HG03432 (cell line): ENCODE measurements around the gene U2AF1L4.
A peak's percentile ranks its signal among the peaks of the same experiment; 100 is the strongest.
"Not testable (repeated sequence)": the region's sequence is repeated elsewhere in the genome, so short reads cannot be mapped to it uniquely, and the experiment has no call there.

Experiments used
- ATAC-seq: cut with Tn5 transposase; IDR thresholded peaks from one replicate; pipeline ENCODE4 v1.9.1; 2021; ENCODE audit warnings: mild to moderate bottlenecking, moderate library complexity; ENCODE audit not compliant: unreplicated experiment

U2AF1L4 gene

GRCh38 chr19:35727956-35728706 is 17.1 kb downstream of the U2AF1L4 start:
- ATAC-seq, result no peak

- ATAC-seq, result no peak
These were observed 17.9 kb downstream of the U2AF1L4 start for GRCh38 chr19:35727053-35727955.

GRCh38 chr19:35725216-35725861 is 19.9 kb downstream of the U2AF1L4 start:
- ATAC-seq, result no peak

- ATAC-seq, result no peak
These were observed 20.7 kb downstream of the U2AF1L4 start for GRCh38 chr19:35724560-35724959.

GRCh38 chr19:35724132-35724531 is 21.1 kb downstream of the U2AF1L4 start:
- ATAC-seq, result not testable (repeated sequence)

- no peak for ATAC-seq
These were observed 21.5 kb downstream of the U2AF1L4 start for GRCh38 chr19:35723671-35724070.

GRCh38 chr19:35722897-35723296 is 22.3 kb downstream of the U2AF1L4 start:
- ATAC-seq, result no peak

GRCh38 chr19:35722461-35722860 is 22.8 kb downstream of the U2AF1L4 start:
- no peak for ATAC-seq

- ATAC-seq, result no peak
These were observed 23.8 kb downstream of the U2AF1L4 start for GRCh38 chr19:35721374-35721773.

- ATAC-seq, result no peak
These were observed 24.6 kb downstream of the U2AF1L4 start for GRCh38 chr19:35720648-35721047.

GRCh38 chr19:35720163-35720524 is 25.1 kb downstream of the U2AF1L4 start:
- ATAC-seq, result no peak

GRCh38 chr19:35719402-35720162 is 25.6 kb downstream of the U2AF1L4 start:
- no peak for ATAC-seq

- ATAC-seq, result peak; percentile 4
These were observed 26.7 kb downstream of the U2AF1L4 start for GRCh38 chr19:35718345-35719041.

GRCh38 chr19:35717665-35718344 is 27.4 kb downstream of the U2AF1L4 start, which contains the start of gene KMT2B:
KMT2B (plus strand) TSS chr19:35718003; CDS start chr19:35718019, 16 bp downstream.
- ATAC-seq, result no peak

GRCh38 chr19:35716801-35717664 is 28.2 kb downstream of the U2AF1L4 start:
- peak; percentile 52 for ATAC-seq

GRCh38 chr19:35715981-35716800 is 29.0 kb downstream of the U2AF1L4 start:
- no peak for ATAC-seq

- no peak for ATAC-seq
These were observed 29.8 kb downstream of the U2AF1L4 start for GRCh38 chr19:35715355-35715809.
